ENCODE results near the gene SLC18A2.
A peak's percentile ranks its signal among the peaks of the same experiment; 100 is the strongest.
"Not testable (repeated sequence)": the region's sequence is repeated elsewhere in the genome, so short reads cannot be mapped to it uniquely, and the experiment has no call there.

SLC18A2 gene

DNA sequence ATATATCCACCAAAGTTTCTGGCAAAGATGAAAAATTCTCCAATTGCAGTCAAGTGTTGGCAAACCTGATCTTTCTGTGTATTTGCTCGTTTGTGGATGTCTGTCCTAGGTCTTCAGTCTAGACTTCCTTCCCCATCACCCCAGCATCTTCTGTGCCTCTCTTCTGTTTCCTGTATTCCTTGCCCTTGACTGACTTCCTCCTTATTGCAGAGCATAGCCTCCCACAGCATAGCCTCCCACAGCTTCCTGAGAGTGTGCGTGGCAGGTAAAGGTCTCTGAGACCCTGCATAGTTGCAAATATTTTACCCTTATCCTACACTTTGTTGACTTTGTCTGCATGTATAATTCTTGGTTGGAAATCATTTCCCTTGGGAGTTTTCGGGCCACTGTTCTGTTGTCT is 18.4 kb downstream of the SLC18A2 start:
- in situ Hi-C loops (cut with MboI; ENCODE audit: low pct_unique_long_range_greater_than_20kb, low sequenced_read_pairs), result no loop called here
- peak; percentile 72 for DNase-seq

DNA sequence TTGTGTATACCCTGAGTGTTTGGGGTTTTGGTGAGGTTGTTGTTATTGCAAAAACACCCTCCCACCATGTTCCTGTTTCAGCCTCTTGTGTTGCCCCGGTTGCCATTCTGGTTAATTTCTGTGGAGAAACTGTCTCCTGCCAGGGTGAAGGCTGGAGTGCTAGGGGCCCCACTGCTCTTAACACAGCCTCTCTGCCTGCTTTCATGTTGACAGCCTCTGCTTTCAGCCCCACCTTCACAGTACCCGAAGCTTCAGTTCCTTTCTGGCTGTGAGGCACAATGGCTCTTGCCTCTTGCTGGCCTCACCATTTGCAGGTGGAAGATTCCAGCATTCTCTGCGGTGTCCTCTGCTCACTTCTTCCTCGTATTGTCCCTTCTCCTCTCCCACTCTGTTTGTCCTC is 19.2 kb downstream of the SLC18A2 start:
- in situ Hi-C loops (cut with MboI; ENCODE audit: low pct_unique_long_range_greater_than_20kb, low sequenced_read_pairs), result no loop called here
- no peak for DNase-seq

DNA sequence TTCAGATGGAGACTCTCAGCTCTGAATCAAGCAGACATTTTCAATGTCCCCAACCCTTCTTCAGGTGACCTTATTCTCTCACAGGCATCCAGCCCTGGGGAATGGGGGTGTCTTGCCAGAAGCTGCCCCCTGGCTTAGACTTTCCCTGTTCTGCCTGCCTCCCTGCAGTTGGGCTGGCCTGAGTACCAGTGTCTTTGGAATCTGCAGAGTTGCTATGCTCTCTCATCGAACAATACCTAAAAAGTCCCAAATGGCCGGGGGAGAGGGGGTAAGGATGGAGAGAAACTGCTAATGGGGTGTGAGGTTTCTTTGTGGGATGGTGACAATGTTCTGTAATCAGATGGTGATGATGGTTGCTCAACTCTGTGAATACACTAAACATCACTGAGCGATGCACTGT is 20.6 kb downstream of the SLC18A2 start:
- no peak for DNase-seq
- in situ Hi-C loops (cut with MboI; ENCODE audit: low pct_unique_long_range_greater_than_20kb, low sequenced_read_pairs), result no loop called here

DNA sequence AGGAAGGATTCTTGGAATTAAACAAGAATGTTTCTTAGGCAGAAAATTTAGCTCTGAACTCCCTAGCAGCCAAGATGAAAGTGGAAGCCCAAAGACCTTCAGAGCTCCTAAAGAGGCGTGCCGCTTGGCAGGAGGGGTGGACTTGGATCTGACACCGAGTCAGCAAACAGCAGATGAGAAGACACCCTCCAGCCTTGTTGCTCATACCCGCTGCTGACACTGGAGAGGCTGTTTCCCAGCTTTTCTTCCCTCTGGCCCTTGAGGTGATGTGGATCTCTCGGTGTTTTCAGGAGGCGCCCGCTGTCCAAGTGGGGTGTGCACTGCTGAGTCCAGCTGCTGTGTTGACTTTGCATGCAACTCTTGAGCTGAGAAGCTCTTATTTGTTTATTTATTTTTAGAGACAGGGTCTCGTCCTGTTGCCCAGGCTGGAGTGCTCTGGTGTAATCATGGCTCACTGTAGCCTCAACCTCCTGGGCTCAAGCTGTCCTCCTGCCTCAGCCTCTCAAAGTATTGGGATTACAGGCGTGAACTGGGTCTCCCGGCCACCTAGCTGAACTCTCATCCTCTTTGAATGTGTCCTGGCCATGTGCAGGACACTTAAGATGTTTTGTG is 21.5 kb downstream of the SLC18A2 start:
- DNase-seq, result no peak
- in situ Hi-C loops (cut with MboI; ENCODE audit: low pct_unique_long_range_greater_than_20kb, low sequenced_read_pairs), result no loop called here

DNA sequence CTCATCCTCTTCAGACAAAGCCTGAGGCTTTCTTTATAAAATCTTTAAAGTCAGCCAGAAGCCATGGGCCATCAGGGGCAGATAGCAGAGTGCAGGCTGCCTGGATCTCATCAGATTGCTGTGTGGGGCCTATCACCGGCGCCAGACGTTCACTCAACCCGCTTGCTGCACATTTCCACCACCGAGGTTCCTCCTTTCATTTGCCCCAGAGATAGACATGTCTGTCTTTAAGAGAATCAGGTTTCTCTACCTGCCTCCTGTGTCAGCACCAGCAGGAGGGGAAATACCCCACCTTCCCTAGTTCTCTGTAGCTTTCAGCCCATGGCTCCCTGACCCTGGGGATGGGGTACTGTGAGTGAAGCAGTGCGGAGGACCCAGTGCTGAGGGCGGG is 22.0 kb downstream of the SLC18A2 start:
- in situ Hi-C loops (cut with MboI; ENCODE audit: low pct_unique_long_range_greater_than_20kb, low sequenced_read_pairs), result no loop called here
- DNase-seq, result no peak

DNA sequence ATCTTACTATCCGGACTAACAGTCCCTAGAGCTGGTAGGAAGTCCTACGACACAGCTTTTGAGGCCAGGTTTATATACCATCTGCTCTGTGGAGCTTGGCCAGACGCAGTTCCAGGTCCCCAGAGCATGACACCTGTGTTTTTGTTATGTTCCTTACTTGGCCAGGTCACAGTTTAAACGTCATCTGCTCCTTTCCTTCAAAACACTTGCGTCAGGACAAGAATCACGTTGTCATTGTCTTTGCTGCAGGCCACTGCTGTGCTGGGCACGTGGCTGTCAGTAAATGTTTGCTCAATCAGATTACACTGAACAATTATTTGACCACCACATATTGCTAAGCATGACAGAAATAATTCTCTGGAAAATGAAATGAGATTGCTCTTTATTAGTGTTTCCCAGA is 23.9 kb downstream of the SLC18A2 start:
- in situ Hi-C loops (cut with MboI; ENCODE audit: low pct_unique_long_range_greater_than_20kb, low sequenced_read_pairs), result no loop called here
- DNase-seq, result no peak

DNA sequence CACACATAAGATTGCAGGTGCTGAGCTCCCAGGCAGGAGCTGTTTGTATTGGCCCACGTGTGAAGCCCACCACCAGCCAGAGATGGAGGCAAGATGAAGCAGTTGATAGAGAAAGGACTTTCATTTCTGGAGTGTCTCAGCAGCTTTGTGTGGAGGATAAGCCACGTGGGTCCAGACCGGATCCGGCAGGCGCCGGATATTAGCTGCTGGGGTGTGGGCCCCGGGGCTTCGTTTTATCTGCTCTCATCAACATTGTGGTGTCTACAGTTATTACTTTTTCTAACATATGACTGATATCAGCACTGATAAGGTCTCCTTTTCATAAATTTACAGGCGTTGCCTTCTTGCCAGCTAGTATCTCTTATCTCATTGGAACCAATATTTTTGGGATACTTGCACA is 25.5 kb downstream of the SLC18A2 start:
- DNase-seq, result no peak
- in situ Hi-C loops (cut with MboI; ENCODE audit: low pct_unique_long_range_greater_than_20kb, low sequenced_read_pairs), result no loop called here

DNA sequence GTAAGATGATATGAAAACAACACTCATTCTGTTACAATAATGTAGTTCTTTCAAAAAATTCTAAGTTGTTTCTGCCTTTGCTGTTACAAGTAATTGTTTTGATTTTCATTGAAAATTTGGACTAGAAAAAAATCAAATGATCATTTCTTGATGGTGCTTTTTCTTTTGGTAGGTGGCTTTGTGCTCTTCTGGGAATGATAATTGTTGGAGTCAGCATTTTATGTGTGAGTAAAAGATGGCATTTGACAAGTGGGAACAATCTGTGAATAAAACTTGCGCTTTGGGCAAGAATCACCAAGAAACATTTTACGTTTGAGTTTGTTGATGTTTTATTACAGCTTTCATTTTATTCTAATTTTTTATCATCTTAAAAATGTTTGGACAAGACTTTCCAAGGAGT is 25.9 kb downstream of the SLC18A2 start:
- in situ Hi-C loops (cut with MboI; ENCODE audit: low pct_unique_long_range_greater_than_20kb, low sequenced_read_pairs), result no loop called here
- no peak for DNase-seq

DNA sequence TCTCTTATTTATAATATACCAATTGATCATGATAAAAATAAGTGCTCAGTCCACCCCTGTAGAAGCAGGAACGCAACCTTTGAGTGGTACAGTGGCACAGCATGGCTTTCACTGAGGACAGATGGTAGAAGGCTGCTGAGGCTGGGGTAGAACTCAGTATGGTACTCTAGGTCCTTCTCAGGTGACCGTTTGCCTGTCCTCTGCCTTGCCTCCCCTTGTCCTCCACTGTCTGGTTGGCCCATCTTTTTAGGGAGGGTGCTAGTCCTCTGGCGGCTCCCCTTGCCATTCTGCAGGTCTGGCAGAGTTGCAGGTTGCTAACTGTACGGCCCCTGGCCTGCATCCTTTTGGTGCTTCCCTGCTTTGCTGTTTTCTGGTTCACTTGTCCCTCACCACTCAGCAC is 27.3 kb downstream of the SLC18A2 start:
- in situ Hi-C loops (cut with MboI; ENCODE audit: low pct_unique_long_range_greater_than_20kb, low sequenced_read_pairs), result no loop called here
- DNase-seq, result no peak

DNA sequence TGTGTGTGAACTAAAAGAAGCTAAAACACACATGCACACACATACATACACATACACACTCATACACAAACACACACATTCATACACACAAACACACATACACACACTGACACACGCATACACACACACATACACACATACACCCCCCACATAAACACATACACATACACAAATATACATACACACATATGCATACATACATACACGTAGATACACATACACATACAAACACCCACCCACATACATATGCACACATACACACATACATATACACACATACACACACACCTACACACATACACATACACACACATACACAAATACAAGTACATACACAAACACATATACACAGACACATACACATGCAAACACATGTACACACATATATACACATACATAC is 28.0 kb downstream of the SLC18A2 start:
- in situ Hi-C loops (cut with MboI; ENCODE audit: low pct_unique_long_range_greater_than_20kb, low sequenced_read_pairs), result no loop called here
- no peak for DNase-seq

DNA sequence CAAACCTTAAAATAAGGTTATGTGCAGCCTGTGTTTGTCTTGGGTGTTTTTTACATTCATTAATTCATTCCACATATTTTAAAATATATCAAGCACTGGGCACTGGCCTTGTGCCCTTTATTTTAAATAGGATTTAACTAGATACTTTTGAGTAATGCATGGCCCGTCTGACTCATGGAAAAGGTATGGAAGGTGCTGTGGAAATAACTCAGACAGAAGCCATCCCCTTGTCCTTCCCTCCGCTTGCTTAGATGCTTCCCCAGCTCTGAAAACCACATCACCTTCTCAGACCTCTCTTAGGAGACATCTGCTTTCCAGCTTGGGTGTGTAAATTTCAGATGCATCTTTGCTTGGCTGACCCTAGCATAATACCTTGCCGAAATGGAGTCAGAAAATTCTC is 30.5 kb downstream of the SLC18A2 start:
- no peak for DNase-seq
- in situ Hi-C loops (cut with MboI; ENCODE audit: low pct_unique_long_range_greater_than_20kb, low sequenced_read_pairs), result no loop called here

DNA sequence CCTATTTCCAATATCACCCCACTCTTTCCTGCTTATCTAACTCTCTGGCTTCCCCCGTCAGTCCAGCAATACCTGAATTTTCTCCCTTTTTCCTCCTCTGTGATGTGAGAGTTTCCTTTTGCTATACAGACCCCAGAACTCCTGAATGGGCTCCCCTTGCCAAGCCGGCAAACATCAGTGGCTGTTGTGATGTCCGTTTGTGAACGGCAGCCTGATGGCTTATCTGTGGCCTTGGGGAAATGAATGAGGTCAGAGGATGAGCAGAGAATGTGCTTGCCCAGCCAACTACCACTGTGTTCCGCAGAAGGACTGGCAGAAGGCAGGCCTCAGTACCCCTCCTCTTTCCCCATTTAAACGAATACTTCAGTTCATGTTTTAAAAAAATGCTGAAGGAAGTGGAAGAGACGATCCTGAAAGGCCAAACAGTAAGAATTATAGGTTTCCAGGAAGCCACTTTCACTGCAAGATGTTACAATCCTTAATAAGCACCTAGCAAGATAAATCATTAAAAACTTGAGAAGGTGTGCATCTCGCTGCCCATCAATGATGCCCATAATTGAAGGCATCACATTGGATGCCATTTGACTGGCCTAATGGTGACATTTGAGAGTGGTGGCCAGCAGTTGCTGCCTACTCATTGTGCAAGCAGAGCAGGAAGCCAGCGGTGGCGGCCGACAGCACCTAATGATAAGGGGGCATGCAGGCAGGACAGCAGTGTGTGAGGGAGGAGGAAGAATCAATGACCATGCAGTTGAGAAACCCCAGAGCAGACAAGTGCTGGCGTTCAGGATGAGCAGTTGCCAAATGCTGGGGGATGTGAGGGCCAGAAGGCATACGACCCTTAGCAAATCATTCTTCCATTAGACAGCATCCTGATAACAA is 31.5 kb downstream of the SLC18A2 start:
- in situ Hi-C loops (cut with MboI; ENCODE audit: low pct_unique_long_range_greater_than_20kb, low sequenced_read_pairs), result no loop called here
- no peak for DNase-seq

DNA sequence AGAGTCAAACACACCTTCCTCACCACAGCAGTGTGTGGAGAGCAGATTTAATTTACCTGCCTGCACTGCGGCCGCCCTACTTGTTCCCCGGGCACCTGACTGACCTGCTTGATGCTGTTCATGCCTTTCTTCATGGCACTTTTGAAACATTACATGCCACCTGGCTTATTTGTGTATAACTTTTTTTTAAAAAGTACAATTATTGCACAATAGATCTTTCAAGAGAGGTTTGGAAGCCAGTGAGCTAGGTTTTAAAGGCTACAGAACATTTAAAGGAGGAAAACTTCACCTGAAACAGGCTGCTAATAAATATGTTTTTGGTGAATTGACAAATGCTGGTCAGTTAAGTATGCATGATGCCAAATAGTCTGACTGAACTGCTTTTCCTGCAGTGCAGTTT is 33.1 kb downstream of the SLC18A2 start:
- in situ Hi-C loops (cut with MboI; ENCODE audit: low pct_unique_long_range_greater_than_20kb, low sequenced_read_pairs), result no loop called here
- DNase-seq, result no peak

DNA sequence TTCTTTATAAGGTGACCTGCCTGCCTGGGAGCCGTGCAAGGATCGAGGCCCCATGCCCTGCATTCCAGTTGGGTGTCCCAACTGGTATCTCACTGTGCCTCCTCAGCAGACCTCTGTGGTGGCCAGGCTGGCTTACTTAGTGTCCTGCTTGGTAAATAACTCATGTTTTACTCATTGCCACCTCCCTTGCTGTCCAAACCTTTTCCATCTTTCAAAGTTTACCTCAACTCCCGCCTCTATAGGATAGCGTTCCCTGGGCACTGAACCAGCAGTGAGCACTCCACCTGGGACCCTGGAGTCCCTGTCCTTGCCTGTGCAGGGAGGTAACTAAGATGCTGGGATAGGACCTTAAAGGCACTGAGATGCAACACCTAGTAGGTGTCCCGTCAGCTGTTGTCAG is 33.6 kb downstream of the SLC18A2 start:
- no peak for DNase-seq
- in situ Hi-C loops (cut with MboI; ENCODE audit: low pct_unique_long_range_greater_than_20kb, low sequenced_read_pairs), result no loop called here

DNA sequence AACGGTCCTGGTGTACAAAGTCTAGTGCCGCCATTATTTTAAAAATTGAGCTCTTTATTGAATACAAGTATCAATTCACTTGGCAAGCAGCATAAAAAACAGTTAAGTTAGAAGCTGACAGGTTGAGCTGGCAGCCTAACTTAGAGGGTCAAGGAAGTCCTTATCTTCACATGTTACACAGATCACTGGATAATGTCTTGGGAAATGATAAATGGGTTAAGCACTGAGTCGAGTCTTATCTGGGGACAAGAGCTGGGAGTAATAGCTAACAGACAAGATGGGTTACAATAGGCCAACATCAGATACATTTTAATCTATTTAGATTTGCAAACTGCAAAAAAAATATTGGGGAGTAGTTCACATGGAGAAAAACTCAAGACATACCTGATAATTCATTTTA is 34.2 kb downstream of the SLC18A2 start:
- DNase-seq, result no peak
- in situ Hi-C loops (cut with MboI; ENCODE audit: low pct_unique_long_range_greater_than_20kb, low sequenced_read_pairs), result no loop called here

DNA sequence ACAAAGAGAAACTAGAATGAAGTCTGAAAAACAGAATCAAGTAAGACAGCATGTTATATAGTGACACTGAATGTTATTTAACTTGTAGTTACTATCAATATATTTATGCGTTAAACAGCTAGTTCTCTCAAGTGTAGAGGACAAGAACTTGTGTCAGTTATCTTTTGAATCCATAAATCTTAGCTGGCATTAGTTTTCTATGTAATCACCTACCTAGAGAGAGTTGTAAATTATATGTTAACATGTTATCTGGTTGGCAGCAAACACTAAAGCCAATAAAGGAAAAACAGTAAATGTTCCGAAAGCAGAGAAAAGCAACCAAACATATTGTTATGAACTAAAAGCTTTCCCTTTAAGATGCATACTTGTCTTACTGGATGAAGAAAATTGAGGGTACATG is 36.8 kb downstream of the SLC18A2 start:
- DNase-seq, result no peak
- in situ Hi-C loops (cut with MboI; ENCODE audit: low pct_unique_long_range_greater_than_20kb, low sequenced_read_pairs), result no loop called here

DNA sequence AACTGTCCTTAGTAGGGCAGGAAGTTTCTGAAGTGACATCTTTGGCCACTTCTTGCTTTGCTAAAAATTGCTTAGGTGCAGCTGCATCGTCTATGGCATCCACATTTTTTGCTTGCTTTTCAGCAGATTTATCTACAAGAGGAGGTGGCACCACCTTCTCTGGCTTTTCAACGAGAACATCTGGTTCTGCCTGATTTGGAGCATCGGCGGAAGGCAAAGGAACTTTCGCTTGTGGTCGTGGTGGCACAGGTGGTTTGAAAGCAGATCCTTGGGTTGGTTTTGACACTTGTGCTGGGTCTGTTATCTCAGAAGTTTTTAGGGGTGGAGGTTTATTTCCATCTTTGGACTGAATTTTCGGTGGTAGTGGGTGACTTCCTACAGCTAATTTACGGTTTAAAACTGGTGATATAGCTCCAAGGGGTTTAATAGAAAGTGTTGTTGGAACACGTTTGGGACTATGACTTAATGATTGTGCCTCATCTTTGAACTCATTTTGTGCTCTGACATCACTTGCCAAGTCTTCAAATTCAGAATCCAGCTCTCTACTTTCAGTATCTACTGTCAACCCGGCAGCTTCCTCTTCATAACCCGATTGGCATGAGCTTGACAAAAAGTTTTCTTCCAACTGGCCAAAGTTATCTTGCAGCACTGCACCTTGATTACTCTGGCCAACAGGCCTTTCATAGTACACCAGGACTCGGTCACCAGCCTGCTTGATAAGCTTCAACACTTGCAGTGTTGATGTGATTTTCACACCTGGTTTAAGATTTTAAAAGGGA is 44.0 kb downstream of the SLC18A2 start:
- DNase-seq, result no peak
- in situ Hi-C loops (cut with MboI; ENCODE audit: low pct_unique_long_range_greater_than_20kb, low sequenced_read_pairs), result no loop called here

DNA sequence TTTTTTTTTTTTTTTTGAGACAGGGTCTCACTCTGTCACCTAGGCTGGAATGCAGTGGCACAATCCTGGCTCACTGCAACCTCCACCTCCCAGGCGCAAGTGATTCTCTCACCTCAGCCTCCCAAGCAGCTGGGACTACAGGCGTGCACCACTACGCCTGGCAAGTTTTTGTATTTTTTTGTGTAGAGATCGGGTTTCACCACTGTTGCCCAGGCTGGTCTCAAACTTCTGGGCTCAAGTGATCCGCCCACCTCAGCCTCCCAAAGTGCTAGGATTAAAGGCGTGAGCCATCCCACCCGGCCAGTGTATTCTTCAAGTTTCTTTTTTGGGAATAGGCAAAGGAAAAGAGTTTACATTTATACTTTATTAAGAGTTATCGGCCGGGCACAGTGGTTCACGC is 50.0 kb downstream of the SLC18A2 start:
- in situ Hi-C loops (cut with MboI; ENCODE audit: low pct_unique_long_range_greater_than_20kb, low sequenced_read_pairs); DNase-seq: not testable (repeated sequence)

DNA sequence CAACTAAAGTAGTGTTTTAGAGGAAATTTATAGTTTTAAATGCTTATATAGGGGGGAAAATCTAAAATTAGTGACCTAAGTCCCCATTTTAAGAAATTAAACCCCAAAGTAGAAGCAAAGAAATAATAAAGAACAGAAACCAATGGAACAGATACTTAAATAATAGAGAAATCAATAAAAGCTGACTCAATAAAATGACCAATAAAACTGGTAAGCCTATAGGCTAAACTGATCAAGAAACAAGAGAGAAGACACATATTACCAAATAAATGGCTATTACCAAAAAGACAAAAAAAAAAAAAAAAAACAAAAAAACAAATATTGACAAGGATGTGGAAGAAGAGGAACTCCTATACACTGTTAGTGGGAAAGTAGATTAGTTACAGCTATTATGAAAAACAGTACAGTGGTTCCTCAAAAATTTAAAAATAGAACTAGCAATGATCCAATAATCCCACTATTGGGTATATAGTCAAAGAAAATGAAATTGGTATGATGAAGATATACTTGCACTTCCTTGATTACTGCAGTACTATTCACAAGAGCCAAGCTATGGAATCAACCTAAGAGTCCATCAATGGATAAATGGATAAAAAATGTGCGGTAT is 53.2 kb downstream of the SLC18A2 start:
- in situ Hi-C loops (cut with MboI; ENCODE audit: low pct_unique_long_range_greater_than_20kb, low sequenced_read_pairs), result no loop called here
- DNase-seq, result no peak

DNA sequence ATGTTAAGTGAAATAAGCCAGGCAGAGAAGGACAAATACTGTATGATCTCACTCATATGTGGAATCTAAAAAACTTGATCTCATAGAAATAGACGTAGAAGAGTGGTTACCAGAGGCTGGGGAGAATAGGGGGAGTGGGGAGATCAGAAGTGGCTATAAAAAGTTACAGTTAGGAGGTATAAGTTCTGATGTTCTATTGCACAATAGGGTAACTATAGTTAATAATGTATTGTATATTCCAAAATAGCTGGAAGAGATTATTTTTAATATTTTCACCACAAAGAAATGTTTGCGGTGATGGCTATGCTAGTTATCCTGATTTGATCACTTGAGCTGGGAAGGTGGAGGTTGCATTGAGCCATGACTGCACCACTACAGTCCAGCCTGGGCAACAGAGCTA is 53.8 kb downstream of the SLC18A2 start:
- no peak for DNase-seq
- in situ Hi-C loops (cut with MboI; ENCODE audit: low pct_unique_long_range_greater_than_20kb, low sequenced_read_pairs), result no loop called here

Measured in KBM-7 (cell line).